Measurements from ENCODE around the gene DIAPH3. TPM values are rescaled to one million over a fixed set of nuclear protein-coding genes. Genes with fewer than 3 reads are reported as not detected.

The DIAPH3 gene
- total RNA-seq, 1 experiment from 2014 or later: 62.3 TPM

- Histone ChIP-seq H3K36me3 (ENCODE audit: insufficient read depth, low read length, poor library complexity, severe bottlenecking) (no peaks in the 10 kb centered on the region), H3K4me3 (ENCODE audit: low read depth, low read length, poor library complexity, severe bottlenecking) (no peak overlapping the region), H3K27ac (ENCODE audit: low read depth, low read length, poor library complexity, severe bottlenecking) (no peak overlapping the region), H3K27me3 (replicated peaks; ENCODE audit: insufficient read depth, low read depth, low read length, poor library complexity) (no peaks in the 10 kb centered on the region), H3K9me3 (ENCODE audit: low read depth, low read length, poor library complexity, severe bottlenecking) (no peaks in the 10 kb centered on the region), H3K4me1 (ENCODE audit: insufficient read depth, low read length, poor library complexity, severe bottlenecking) (no peaks in the 10 kb centered on the region)
- ChIA-PET CTCF (no interaction called here), POLR2A (ENCODE audit: low non-redundant PET) (no interaction called here)
- intact Hi-C loops (cut with micrococcal nuclease; ENCODE audit: unreplicated experiment): no loop called here
- TF ChIP-seq EZH2 (IDR thresholded peaks at IDR 0.05; ENCODE audit: borderline replicate concordance, low read depth, low read length, poor library complexity, severe bottlenecking): no peak
- TF ChIP-seq, protein P1, sequence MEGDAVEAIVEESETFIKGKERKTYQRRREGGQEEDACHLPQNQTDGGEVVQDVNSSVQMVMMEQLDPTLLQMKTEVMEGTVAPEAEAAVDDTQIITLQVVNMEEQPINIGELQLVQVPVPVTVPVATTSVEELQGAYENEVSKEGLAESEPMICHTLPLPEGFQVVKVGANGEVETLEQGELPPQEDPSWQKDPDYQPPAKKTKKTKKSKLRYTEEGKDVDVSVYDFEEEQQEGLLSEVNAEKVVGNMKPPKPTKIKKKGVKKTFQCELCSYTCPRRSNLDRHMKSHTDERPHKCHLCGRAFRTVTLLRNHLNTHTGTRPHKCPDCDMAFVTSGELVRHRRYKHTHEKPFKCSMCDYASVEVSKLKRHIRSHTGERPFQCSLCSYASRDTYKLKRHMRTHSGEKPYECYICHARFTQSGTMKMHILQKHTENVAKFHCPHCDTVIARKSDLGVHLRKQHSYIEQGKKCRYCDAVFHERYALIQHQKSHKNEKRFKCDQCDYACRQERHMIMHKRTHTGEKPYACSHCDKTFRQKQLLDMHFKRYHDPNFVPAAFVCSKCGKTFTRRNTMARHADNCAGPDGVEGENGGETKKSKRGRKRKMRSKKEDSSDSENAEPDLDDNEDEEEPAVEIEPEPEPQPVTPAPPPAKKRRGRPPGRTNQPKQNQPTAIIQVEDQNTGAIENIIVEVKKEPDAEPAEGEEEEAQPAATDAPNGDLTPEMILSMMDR (conservative IDR thresholded peaks at IDR 0.05; ENCODE audit: low read depth, low read length): no peak
- no TSS peak for BruUV-seq (replicated peaks)
- no peak for DNase-seq (ENCODE audit: low spot score)
Measured at GRCh38 chr13:59653916-59654315, 509.8 kb downstream of the DIAPH3 start.

GRCh38 chr13:59651479-59651878, 512.2 kb downstream of the DIAPH3 start:
- Histone ChIP-seq H3K4me3 (ENCODE audit: low read depth, low read length, poor library complexity, severe bottlenecking) (no peak overlapping the region), H3K27me3 (replicated peaks; ENCODE audit: insufficient read depth, low read depth, low read length, poor library complexity) (no peaks in the 10 kb centered on the region), H3K4me1 (ENCODE audit: insufficient read depth, low read length, poor library complexity, severe bottlenecking) (no peaks in the 10 kb centered on the region), H3K36me3 (ENCODE audit: insufficient read depth, low read length, poor library complexity, severe bottlenecking) (no peaks in the 10 kb centered on the region), H3K27ac (ENCODE audit: low read depth, low read length, poor library complexity, severe bottlenecking) (no peak overlapping the region), H3K9me3 (ENCODE audit: low read depth, low read length, poor library complexity, severe bottlenecking) (no peaks in the 10 kb centered on the region)
- ChIA-PET CTCF (no interaction called here), POLR2A (ENCODE audit: low non-redundant PET) (no interaction called here)
- no peak for DNase-seq (ENCODE audit: low spot score)
- intact Hi-C loops (cut with micrococcal nuclease; ENCODE audit: unreplicated experiment): no loop called here
- no TSS peak for BruUV-seq (replicated peaks)
- TF ChIP-seq EZH2 (IDR thresholded peaks at IDR 0.05; ENCODE audit: borderline replicate concordance, low read depth, low read length, poor library complexity, severe bottlenecking): no peak
- TF ChIP-seq, protein P1 (conservative IDR thresholded peaks at IDR 0.05; ENCODE audit: low read depth, low read length): no peak

GRCh38 chr13:59643906-59644626, 519.7 kb downstream of the DIAPH3 start:
- H3K9me3 ChIP-seq (ENCODE audit: low read depth, low read length, poor library complexity, severe bottlenecking): no peaks in the 10 kb centered on the region
- POLR2A ChIA-PET (ENCODE audit: low non-redundant PET): no interaction called here
- no peak overlapping the region for H3K27ac ChIP-seq (ENCODE audit: low read depth, low read length, poor library complexity, severe bottlenecking)
- no peak overlapping the region for H3K4me3 ChIP-seq (ENCODE audit: low read depth, low read length, poor library complexity, severe bottlenecking)
- no peaks in the 10 kb centered on the region for H3K27me3 ChIP-seq (replicated peaks; ENCODE audit: insufficient read depth, low read depth, low read length, poor library complexity)
- peaks cover 12% of the 10 kb centered on the region for H3K4me1 ChIP-seq (ENCODE audit: insufficient read depth, low read length, poor library complexity, severe bottlenecking)
- BruUV-seq (replicated peaks): no TSS peak
- TF ChIP-seq, protein P1 (conservative IDR thresholded peaks at IDR 0.05; ENCODE audit: low read depth, low read length): no peak
- no peak for TF ChIP-seq EZH2 (IDR thresholded peaks at IDR 0.05; ENCODE audit: borderline replicate concordance, low read depth, low read length, poor library complexity, severe bottlenecking)
- intact Hi-C loops (cut with micrococcal nuclease; ENCODE audit: unreplicated experiment): no loop called here
- DNase-seq (ENCODE audit: low spot score): no peak
- CTCF ChIA-PET: no interaction called here
- no peaks in the 10 kb centered on the region for H3K36me3 ChIP-seq (ENCODE audit: insufficient read depth, low read length, poor library complexity, severe bottlenecking)

Data from A673 (cell line).